ENCODE data around the gene MEGF11. TPM values are rescaled to one million over a fixed set of nuclear protein-coding genes. Genes with fewer than 3 reads are reported as not detected.
"Not testable (repeated sequence)": the region's sequence is repeated elsewhere in the genome, so short reads cannot be mapped to it uniquely, and the experiment has no call there.

MEGF11 gene
- total RNA-seq, 1 experiment from 2014 or later, result not detected

GRCh38 chr15:65978110-65978509 is 275.4 kb downstream of the MEGF11 start:
- intact Hi-C loops (cut with micrococcal nuclease), result no loop called here
- no peaks in the 10 kb centered on the region for H3K9me2 ChIP-seq (replicated peaks; ENCODE audit: low read length)
- peaks cover 9% of the 10 kb centered on the region for H3K27me3 ChIP-seq (ENCODE audit: low read length)
- no peaks in the 10 kb centered on the region for H3F3A ChIP-seq (ENCODE audit: low read length, unreplicated experiment)
- H3K36me3 ChIP-seq (ENCODE audit: low read depth, low read length), result no peaks in the 10 kb centered on the region
- TF ChIP-seq CTCF (conservative IDR thresholded peaks at IDR 0.05; ENCODE audit: low read depth, low read length) (no peak), EZH2 (IDR thresholded peaks at IDR 0.05; ENCODE audit: low read length, unreplicated experiment) (no peak), EZH2phosphoT487 (IDR thresholded peaks at IDR 0.05; ENCODE audit: borderline replicate concordance, low read length) (no peak)
- H3K9me3 ChIP-seq (ENCODE audit: low read length), result no peaks in the 10 kb centered on the region
- H3K79me2 ChIP-seq (ENCODE audit: low read length), result no peaks in the 10 kb centered on the region
- H3K27ac ChIP-seq (ENCODE audit: low read length), result no peak overlapping the region
- ChIA-PET CTCF (no interaction called here), POLR2A (ENCODE audit: unreplicated experiment) (no interaction called here)
- no peak for DNase-seq
- H2AFZ ChIP-seq (ENCODE audit: low read length), result no peak overlapping the region
- ATAC-seq, result no peak
- H3K4me1 ChIP-seq (ENCODE audit: insufficient read depth, low read length), result no peaks in the 10 kb centered on the region
- no peak overlapping the region for H3K4me2 ChIP-seq (ENCODE audit: low read length)
- H3K9ac ChIP-seq (ENCODE audit: low read length), result no peak overlapping the region
- H4K20me1 ChIP-seq (ENCODE audit: low read length), result no peaks in the 10 kb centered on the region
- no peak overlapping the region for H3K4me3 ChIP-seq (ENCODE audit: low read length)
- no TSS peak for BruUV-seq (replicated peaks)

DNA sequence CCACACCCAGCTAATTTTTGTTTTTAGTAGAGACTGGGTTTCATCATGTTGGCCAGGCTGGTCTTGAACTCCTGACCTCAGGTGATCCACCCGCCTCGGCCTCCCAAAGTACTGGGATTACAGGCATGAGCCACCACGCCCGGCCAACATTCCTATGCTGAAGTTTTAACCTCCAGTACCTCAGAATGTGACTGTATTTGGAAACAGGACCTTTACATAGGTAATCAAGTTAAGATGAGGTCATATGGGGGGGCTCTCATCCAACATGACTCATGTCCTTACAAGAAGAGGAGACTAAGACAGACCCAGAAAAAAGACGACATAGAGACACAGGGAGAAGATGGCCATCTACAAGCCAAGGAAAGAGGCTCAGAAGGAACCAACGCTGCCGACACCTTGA is 277.4 kb downstream of the MEGF11 start:
- H3K4me3 ChIP-seq (ENCODE audit: low read length); H3K9ac ChIP-seq (ENCODE audit: low read length); H3K4me2 ChIP-seq (ENCODE audit: low read length); POLR2A ChIA-PET (ENCODE audit: unreplicated experiment); H2AFZ ChIP-seq (ENCODE audit: low read length); ATAC-seq; DNase-seq; H3K36me3 ChIP-seq (ENCODE audit: low read depth, low read length); BruUV-seq (replicated peaks); H3K27me3 ChIP-seq (ENCODE audit: low read length); H4K20me1 ChIP-seq (ENCODE audit: low read length); H3K9me3 ChIP-seq (ENCODE audit: low read length); H3K79me2 ChIP-seq (ENCODE audit: low read length); H3K9me2 ChIP-seq (replicated peaks; ENCODE audit: low read length); CTCF ChIA-PET; H3F3A ChIP-seq (ENCODE audit: low read length, unreplicated experiment); H3K27ac ChIP-seq (ENCODE audit: low read length); intact Hi-C loops (cut with micrococcal nuclease); H3K4me1 ChIP-seq (ENCODE audit: insufficient read depth, low read length): not testable (repeated sequence)

DNA sequence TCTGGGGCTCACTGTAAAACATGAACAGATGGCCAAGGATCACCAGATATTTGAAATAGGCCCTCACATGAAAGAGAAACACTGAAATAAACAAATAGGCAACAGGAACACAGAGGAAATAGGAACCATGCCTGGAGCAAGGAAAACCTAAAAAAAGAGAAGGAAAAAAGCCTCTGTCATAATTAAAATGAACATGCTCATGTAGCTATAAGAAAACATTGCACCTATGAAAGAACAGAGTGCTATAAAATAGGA is 281.9 kb downstream of the MEGF11 start:
- Histone ChIP-seq H4K20me1 (ENCODE audit: low read length) (no peaks in the 10 kb centered on the region), H3K9me2 (replicated peaks; ENCODE audit: low read length) (no peaks in the 10 kb centered on the region), H3K4me2 (ENCODE audit: low read length) (no peak overlapping the region), H3K4me1 (ENCODE audit: insufficient read depth, low read length) (no peaks in the 10 kb centered on the region), H3K9me3 (ENCODE audit: low read length) (no peaks in the 10 kb centered on the region), H3K27ac (ENCODE audit: low read length) (no peak overlapping the region), H3K4me3 (ENCODE audit: low read length) (no peak overlapping the region), H3K9ac (ENCODE audit: low read length) (no peak overlapping the region), H2AFZ (ENCODE audit: low read length) (no peak overlapping the region), H3K79me2 (ENCODE audit: low read length) (no peaks in the 10 kb centered on the region), H3F3A (ENCODE audit: low read length, unreplicated experiment) (no peaks in the 10 kb centered on the region), H3K27me3 (ENCODE audit: low read length) (peaks cover 33% of the 10 kb centered on the region), H3K36me3 (ENCODE audit: low read depth, low read length) (no peaks in the 10 kb centered on the region)
- DNase-seq (no peak), ATAC-seq (no peak)
- TF ChIP-seq EZH2phosphoT487 (IDR thresholded peaks at IDR 0.05; ENCODE audit: borderline replicate concordance, low read length) (no peak), CTCF (conservative IDR thresholded peaks at IDR 0.05; ENCODE audit: low read depth, low read length) (no peak), EZH2 (IDR thresholded peaks at IDR 0.05; ENCODE audit: low read length, unreplicated experiment) (no peak)
- ChIA-PET POLR2A (ENCODE audit: unreplicated experiment) (no interaction called here), CTCF (no interaction called here)
- no TSS peak for BruUV-seq (replicated peaks)
- intact Hi-C loops (cut with micrococcal nuclease), result no loop called here
